IMR-90 (cell line): ENCODE measurements around the gene PGBD4.

Experiments used
- MAZ ChIP-seq: IDR thresholded peaks from 2 replicates; pipeline ENCODE4 v1.6.1; 2012; ENCODE audit warnings: low read depth, mild to moderate bottlenecking, low read length, improper control_type of control experiment, moderate library complexity, borderline replicate concordance
- POLR2A ChIP-seq: IDR thresholded peaks from 2 replicates; pipeline ENCODE4 v1.6.1; 2012; ENCODE audit warnings: mild to moderate bottlenecking, low read depth, low read length
- RAD21 ChIP-seq: IDR thresholded peaks from 2 replicates; pipeline ENCODE4 v1.6.1; 2012; ENCODE audit warnings: low read length, improper control_type of control experiment
- RCOR1 ChIP-seq: IDR thresholded peaks from 2 replicates; pipeline ENCODE4 v1.6.1; 2012; ENCODE audit warnings: mild to moderate bottlenecking, low read length, improper control_type of control experiment; ENCODE audit not compliant: insufficient replicate concordance
- TF ChIP-seq, protein P1 (sequence below): conservative IDR thresholded peaks from 2 replicates; pipeline ENCODE4 v1.5.1; 2012; ENCODE audit warnings: mild to moderate bottlenecking, low read depth, low read length, improper control_type of control experiment

DNA sequence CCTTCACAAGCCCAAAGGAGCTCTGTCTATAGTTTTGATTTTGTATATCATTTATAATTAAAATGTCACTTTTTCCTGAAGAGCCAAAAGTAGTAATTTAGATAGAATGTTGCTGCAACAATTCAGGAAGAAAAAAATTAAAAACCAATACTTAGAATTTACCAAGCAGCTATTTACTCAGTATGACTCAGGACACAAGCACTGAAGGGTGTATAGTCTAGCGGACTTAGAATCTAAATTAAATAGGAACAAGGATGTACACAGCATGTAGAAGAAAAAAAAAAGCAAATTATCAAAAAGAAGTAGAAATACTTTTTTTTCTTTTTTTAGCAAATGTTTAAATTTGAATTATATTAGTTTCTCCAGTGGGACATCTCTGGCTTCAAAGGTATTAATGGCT, 31.6 kb downstream of the PGBD4 start:
- TF ChIP-seq, protein P1, sequence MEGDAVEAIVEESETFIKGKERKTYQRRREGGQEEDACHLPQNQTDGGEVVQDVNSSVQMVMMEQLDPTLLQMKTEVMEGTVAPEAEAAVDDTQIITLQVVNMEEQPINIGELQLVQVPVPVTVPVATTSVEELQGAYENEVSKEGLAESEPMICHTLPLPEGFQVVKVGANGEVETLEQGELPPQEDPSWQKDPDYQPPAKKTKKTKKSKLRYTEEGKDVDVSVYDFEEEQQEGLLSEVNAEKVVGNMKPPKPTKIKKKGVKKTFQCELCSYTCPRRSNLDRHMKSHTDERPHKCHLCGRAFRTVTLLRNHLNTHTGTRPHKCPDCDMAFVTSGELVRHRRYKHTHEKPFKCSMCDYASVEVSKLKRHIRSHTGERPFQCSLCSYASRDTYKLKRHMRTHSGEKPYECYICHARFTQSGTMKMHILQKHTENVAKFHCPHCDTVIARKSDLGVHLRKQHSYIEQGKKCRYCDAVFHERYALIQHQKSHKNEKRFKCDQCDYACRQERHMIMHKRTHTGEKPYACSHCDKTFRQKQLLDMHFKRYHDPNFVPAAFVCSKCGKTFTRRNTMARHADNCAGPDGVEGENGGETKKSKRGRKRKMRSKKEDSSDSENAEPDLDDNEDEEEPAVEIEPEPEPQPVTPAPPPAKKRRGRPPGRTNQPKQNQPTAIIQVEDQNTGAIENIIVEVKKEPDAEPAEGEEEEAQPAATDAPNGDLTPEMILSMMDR = no peak
- TF ChIP-seq RCOR1 = no peak
- TF ChIP-seq POLR2A = no peak
- TF ChIP-seq RAD21 = no peak
- no peak for TF ChIP-seq MAZ
